GM19467 (cell line): ENCODE results near the gene IZUMO4.
"Not testable (repeated sequence)": the region's sequence is repeated elsewhere in the genome, so short reads cannot be mapped to it uniquely, and the experiment has no call there.

Source experiments
- ATAC-seq: cut with Tn5 transposase; IDR thresholded peaks from one replicate; pipeline ENCODE4 v1.9.1; 2021; ENCODE audit warnings: mild to moderate bottlenecking, moderate library complexity; ENCODE audit not compliant: unreplicated experiment

Gene IZUMO4

GRCh38 chr19:2122251-2122650, 25.5 kb downstream of the IZUMO4 start:
- no peak for ATAC-seq

DNA sequence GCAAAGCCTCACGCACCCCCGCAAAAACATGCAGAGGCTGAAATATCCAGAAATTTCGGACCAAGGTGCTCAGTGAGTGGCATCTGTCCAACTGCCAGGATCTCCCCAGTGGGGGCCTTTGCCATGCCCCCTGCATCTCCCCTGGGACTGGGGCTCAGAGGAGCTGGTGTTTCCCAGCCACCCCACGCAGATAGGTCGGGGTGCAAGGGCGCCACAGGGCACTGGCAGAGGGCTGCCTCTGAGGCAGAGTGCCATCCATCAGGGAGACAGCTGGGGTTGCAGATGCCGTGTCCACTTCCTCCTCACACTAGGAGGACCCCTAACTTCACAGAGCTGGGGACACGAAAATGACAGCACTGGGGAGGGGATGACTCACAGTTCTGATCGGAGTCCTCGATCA, 26.3 kb downstream of the IZUMO4 start:
- ATAC-seq = no peak

DNA sequence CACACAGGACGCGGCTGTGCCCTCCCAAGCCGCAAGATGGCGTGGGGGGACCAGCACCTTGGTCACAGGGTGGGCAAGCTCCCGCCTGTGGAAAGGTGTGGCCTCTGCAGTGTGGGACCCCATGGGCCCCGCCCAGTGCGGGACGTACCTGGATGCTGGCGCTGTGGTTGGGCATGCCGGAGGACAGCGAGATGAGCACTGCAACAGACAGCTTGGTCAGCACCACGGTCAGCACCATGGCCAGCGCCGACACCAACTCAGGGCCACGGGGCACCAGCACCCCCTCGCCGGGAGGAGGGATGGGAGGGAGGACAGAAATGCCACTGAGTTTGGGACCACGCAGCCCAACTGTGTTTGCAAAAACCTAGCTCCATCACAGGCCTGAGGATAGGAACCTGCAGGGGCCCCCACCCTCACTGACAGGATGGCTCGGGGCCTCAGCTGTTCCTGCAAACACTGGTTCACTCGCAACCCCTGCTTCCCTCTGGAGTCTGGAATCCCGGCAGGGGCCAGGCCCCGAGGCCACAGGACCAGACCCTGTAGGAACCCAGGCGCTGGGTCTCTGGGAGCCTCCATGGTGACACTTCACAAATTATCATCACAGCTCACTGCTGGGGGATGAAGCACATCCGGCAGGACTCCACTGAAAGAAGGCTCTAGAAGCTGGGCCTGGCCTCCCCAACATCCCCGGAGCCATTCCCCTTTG, 27.1 kb downstream of the IZUMO4 start:
- ATAC-seq = no peak

DNA sequence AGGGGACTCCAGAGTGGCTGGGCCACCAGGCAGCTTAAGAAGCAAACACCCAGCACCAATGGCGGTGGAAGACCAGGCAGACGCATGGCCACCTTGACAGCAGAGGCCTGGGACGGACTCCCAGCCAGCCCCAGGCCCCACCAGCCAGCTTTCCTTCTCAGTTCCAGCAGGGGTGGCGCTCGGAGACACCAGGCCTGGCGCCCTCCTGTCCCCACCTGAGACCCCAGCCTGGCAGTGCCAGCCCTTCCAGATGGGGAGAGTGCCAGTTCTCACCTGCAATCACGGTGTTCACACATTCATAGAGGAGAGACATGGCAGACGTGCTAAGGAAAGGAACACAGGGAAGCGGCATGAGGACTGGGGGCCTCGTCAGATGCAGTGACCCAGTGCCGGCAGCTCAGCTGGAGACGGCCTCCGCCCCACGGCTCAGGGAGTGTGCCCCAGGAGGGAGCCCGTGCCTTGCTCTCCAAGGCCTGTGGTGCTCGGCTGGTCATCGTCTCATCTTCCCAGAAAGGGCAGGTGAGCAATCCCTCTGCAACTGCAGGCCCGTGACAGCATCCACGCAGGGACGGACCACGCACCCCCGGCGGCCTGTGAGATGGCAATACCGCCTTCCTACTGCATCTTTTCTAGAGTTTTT, 30.3 kb downstream of the IZUMO4 start:
- no peak for ATAC-seq

DNA sequence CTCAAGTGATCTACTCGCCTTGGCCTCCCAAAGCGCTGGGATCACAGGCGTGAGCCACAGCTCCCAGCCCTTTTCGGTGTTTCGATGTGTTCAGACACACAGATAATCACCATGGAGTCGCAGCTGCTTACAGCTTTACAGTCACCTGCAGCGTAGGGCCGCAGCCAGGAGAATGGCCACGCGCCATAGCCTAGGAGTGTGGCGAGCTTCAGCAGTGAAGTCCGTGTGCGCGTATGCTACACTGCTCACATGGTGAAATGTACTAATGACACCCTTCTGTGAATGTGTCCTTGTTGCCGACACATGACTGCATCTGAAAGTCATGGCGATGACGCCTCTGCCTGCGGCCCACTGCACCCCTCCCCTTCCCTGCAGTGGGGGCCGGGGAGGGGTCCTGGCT, 31.0 kb downstream of the IZUMO4 start:
- no peak for ATAC-seq

DNA sequence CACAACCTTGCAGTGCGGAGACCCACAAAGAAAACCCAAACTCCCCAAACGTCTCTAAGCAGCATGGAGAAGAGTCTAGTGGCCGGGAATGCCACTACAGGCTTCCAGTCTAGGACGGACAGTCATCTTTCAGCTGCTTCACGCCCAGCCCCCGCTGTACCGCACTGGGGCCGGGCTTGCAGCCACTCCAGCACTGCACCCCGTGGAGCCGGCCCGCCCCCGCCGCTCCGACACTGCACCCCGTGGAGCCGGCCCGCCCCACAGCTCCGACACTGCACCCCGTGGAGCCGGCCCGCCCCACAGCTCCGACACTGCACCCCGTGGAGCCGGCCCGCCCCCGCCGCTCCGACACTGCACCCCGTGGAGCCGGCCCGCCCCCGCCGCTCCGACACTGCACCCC, 31.5 kb downstream of the IZUMO4 start:
- ATAC-seq = not testable (repeated sequence)

DNA sequence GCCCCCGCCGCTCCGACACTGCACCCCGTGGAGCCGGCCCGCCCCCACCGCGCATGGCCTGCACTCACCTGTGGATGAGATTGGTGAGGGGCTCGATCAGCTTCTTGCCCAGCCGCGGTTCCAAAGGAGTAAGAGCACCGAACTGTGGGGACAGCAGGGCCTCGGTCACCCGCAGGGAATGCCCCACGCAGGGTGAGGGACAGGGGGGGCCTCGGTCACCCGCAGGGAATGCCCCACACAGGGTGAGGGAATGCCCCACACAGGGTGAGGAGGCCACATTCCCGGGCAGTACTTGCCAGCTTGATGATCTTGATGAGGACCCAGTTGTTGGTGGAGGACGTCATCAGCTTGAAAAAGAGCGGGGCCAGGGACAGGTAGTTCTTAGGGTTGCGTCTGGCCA, 32.3 kb downstream of the IZUMO4 start:
- no peak for ATAC-seq

- ATAC-seq = no peak
These were observed 32.8 kb downstream of the IZUMO4 start for GRCh38 chr19:2129486-2129885.

- no peak for ATAC-seq
These were observed 33.4 kb downstream of the IZUMO4 start for GRCh38 chr19:2129892-2130770.

- not testable (repeated sequence) for ATAC-seq
These were observed 34.6 kb downstream of the IZUMO4 start for GRCh38 chr19:2131012-2131975.

- no peak for ATAC-seq
These were observed 35.5 kb downstream of the IZUMO4 start for GRCh38 chr19:2132191-2132590.

- ATAC-seq = no peak
These were observed 36.2 kb downstream of the IZUMO4 start for GRCh38 chr19:2132731-2133490.

DNA sequence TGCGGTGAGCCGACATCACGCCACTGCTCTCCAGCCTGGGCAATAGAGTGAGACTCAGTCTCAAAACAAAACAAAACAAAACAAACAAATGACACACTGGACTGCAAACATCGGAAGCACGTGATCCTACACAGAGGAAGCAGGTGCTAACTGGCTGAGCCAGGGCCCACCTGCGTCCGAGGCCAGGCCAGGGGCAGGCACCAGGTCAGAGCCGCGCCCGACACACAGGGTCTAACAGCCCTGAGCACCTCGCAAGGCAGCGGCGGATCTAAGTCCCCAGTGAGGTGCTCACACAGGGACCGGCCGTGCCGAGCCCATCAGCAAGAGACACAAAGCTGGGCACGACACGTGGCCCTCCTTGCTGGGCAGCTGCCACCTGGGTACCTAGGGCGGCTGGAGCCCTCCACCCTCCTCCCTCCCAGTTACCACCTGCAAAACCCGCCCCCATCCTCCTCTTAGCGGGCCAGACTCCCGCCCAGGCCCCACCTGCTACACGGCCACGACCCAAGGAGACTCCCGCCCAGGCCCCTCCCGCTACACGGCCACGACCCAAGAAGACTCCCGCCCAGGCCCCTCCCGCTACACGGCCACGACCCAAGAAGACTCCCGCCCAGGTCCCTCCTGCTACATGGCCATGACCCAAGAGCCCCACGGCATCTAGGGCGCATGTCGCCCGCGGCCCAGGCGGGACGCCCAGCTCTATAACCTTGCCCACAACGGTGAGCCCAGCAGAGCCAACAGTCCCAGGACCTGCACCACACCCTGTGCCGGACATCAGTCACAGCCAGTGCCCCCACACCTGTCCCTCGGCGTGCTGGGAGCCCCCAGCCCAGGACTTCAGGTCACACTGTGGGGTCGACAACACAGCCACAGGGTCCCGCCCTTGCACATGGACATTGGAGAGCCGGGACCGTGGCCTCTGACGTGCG, 39.0 kb downstream of the IZUMO4 start:
- ATAC-seq = no peak

- ATAC-seq = no peak
These were observed 40.1 kb downstream of the IZUMO4 start for GRCh38 chr19:2136796-2137195.

DNA sequence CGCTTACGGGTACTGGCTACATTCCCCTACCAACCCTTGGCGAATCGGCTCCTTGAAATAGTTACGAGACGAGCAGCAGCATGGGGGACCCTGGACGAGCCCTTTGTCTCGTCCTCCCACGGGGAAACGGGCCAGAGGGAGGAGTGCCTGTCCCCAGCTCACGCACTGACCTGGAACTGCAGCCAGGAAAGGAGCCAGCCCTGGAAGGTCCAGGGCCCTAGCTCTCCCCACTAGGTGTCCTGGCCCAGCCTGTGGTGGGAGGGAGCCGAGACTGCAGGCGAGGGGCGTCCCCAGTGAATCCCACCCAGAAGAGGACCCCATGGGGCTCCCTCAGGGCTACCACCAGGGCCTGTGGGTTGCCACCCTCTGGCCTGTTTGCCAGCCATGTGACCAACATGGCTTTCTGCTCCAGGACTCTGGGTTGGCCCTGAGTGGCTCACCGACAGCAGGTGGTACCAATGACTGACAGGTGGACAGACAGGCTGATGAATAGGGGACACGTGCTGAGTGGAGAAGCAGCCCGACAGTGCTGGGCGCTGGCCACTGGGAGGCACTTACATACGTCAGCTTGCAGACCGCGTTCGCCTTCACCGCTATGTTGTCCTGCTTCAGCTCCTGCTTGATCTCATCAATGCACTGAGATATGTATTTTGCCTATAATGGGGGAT, 41.5 kb downstream of the IZUMO4 start:
- no peak for ATAC-seq

DNA sequence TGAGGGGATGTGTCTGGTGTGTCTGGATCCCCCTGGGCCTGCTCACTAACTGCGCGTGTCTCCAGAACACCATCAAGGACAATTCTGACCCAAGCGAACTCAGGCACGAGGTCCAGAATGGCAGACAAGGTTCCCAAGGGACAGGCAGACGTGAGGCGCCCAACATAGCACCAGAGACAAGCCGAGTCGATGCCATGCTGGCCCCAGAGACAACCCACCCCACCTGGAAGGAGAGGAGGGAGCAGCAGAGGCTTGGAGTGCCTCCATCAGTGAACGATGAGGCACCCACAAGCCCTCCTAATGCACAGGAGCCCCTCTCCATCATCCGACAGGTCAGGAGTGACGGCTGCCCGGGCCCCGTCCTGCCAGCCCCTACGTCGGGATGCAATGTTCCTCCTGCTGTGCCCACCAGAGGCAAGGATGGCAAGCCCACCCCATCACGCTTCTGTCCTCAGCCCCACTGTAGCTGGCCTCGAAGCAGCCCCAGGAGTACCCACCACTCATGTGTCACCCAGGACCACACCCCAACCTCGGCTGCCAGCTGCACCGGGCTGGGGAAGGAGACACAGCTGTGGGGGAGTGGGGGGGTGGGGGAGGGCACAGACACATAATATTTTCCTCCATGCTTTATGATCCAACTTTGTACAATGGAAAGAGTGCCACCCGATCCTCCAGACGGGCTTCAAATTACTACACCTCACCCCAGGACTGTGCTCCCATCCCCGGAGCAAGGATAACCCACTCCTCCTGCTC, 42.8 kb downstream of the IZUMO4 start:
- ATAC-seq = no peak

DNA sequence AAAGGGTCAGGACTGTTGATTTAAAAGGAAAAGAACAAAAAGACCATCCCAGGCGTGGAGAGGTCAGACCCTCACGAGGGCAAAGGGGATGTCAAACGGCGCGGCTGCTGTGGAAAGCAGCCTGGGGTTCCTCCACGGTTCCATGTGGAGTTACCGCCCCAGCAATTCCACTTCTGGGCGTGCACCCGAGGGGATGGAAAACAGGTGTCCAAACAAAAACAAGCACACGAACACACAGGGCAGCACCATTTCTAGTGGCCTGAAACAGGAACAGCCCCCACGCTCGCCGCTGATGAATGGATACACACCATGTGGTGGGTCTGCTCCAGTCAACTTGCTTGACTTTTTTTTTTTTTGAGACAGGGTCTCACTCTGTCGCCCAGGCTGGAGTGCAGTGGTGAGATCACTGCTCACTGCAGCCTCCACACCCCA, 43.4 kb downstream of the IZUMO4 start:
- no peak for ATAC-seq
